WTC11 (cell line): ENCODE data around the gene EWSR1. TPM values are rescaled to one million over a fixed set of nuclear protein-coding genes. Genes with fewer than 3 reads are reported as not detected.

Source experiments
- ATAC-seq: fragments of 200-7000 bp; cut with Tn5 transposase; 2 replicates; pipeline ENCODE4 v1.10.0; 2021; ENCODE audit warnings: mild to moderate bottlenecking, moderate library complexity
- CTCF ChIA-PET: fragments of 300-600 bp; sonication (Branson Sonifier 250); formaldehyde crosslinking; loops from one replicate; lab custom pipeline; 2021; ENCODE audit warnings: antibody characterized with exemption; lab: Charles Lee
- POLR2A ChIA-PET: fragments of 350-600 bp; sonication (Branson Sonifier 250); formaldehyde crosslinking; loops from one replicate; lab custom pipeline; 2021; ENCODE audit warnings: antibody characterized with exemption; lab: Charles Lee
- DNase-seq: peaks from one replicate; pipeline ENCODE4 v3.0.0; 2021; ENCODE audit warnings: low spot score
- H3K27ac Mint-ChIP-seq: 2 replicates; pipeline ENCODE4 v1.8.0; 2021; ENCODE audit warnings: mixed read lengths
- H3K27me3 Mint-ChIP-seq: 2 replicates; pipeline ENCODE4 v1.8.0; 2021; ENCODE audit warnings: low read depth, mild to moderate bottlenecking, moderate library complexity, mixed read lengths
- H3K36me3 Mint-ChIP-seq: 2 replicates; pipeline ENCODE4 v1.8.0; 2021; ENCODE audit warnings: mixed read lengths
- H3K4me1 Mint-ChIP-seq: 2 replicates; pipeline ENCODE4 v1.8.0; 2022; ENCODE audit warnings: mixed read lengths
- H3K4me3 Mint-ChIP-seq: 2 replicates; pipeline ENCODE4 v1.8.0; 2021; ENCODE audit warnings: mild to moderate bottlenecking, moderate library complexity, mixed read lengths
- H3K9me3 Mint-ChIP-seq: 2 replicates; pipeline ENCODE4 v1.8.0; 2021; ENCODE audit warnings: mixed read lengths
- CREB1 ChIP-seq: sonication (generic); formaldehyde crosslinking; IDR thresholded peaks from 2 replicates; pipeline ENCODE4 v1.8.0; 2023; ENCODE audit warnings: mild to moderate bottlenecking, missing genetic modification reagents
- EMX1 ChIP-seq: fragments of 250-450 bp; sonication (Bioruptor Pico); IDR thresholded peaks from 2 replicates; pipeline ENCODE4 v1.8.0; 2021; ENCODE audit warnings: mild to moderate bottlenecking
- ETV6 ChIP-seq: sonication (generic); formaldehyde crosslinking; IDR thresholded peaks from 2 replicates; pipeline ENCODE4 v1.8.1; 2022; ENCODE audit warnings: mild to moderate bottlenecking, missing genetic modification reagents
- FOXJ3 ChIP-seq: sonication (generic); formaldehyde crosslinking; IDR thresholded peaks from 2 replicates; pipeline ENCODE4 v1.9.0; 2021; ENCODE audit warnings: missing genetic modification reagents, mild to moderate bottlenecking, borderline replicate concordance
- HMGA2 ChIP-seq: fragments of 250-450 bp; sonication (Bioruptor Pico); IDR thresholded peaks from 2 replicates; pipeline ENCODE4 v1.4.0; 2021; ENCODE audit warnings: mild to moderate bottlenecking, moderate library complexity
- MXD4 ChIP-seq: fragments of 250-450 bp; sonication (Bioruptor Pico); IDR thresholded peaks from 2 replicates; pipeline ENCODE4 v1.8.0; 2021; ENCODE audit warnings: mild to moderate bottlenecking, moderate library complexity, borderline replicate concordance
- MYBL2 ChIP-seq: sonication (generic); formaldehyde crosslinking; IDR thresholded peaks from 2 replicates; pipeline ENCODE4 v1.8.1; 2023; ENCODE audit warnings: mild to moderate bottlenecking, moderate library complexity, missing genetic modification reagents
- NFATC4 ChIP-seq: fragments of 250-450 bp; sonication (Bioruptor Pico); IDR thresholded peaks from 2 replicates; pipeline ENCODE4 v1.9.0; 2021; ENCODE audit warnings: mild to moderate bottlenecking
- NFYB ChIP-seq: sonication (generic); formaldehyde crosslinking; conservative IDR thresholded peaks from 2 replicates; pipeline ENCODE4 v1.8.0; 2022; ENCODE audit warnings: low read depth, missing genetic modification reagents
- NR3C1 ChIP-seq: sonication (generic); formaldehyde crosslinking; conservative IDR thresholded peaks from 2 replicates; pipeline ENCODE4 v1.8.1; 2023; ENCODE audit warnings: low read depth, mild to moderate bottlenecking, missing genetic modification reagents
- PRDM15 ChIP-seq: sonication (generic); formaldehyde crosslinking; IDR thresholded peaks from 2 replicates; pipeline ENCODE4 v1.8.0; 2022; ENCODE audit warnings: missing genetic modification reagents
- SMAD3 ChIP-seq: sonication (generic); formaldehyde crosslinking; IDR thresholded peaks from 2 replicates; pipeline ENCODE4 v1.8.0; 2022; ENCODE audit warnings: missing genetic modification reagents, mild to moderate bottlenecking, borderline replicate concordance
- SOX15 ChIP-seq: fragments of 250-450 bp; sonication (Bioruptor Pico); IDR thresholded peaks from 2 replicates; pipeline ENCODE4 v1.9.0; 2021; ENCODE audit warnings: mild to moderate bottlenecking
- TCF7 ChIP-seq: sonication (generic); formaldehyde crosslinking; IDR thresholded peaks from 2 replicates; pipeline ENCODE4 v1.8.0; 2022; ENCODE audit warnings: mild to moderate bottlenecking, low read depth, missing genetic modification reagents, moderate library complexity
- TEAD1 ChIP-seq: sonication (generic); formaldehyde crosslinking; IDR thresholded peaks from 2 replicates; pipeline ENCODE4 v1.8.0; 2022; ENCODE audit warnings: mild to moderate bottlenecking, missing genetic modification reagents
- TP53 ChIP-seq: sonication (generic); formaldehyde crosslinking; IDR thresholded peaks from 2 replicates; pipeline ENCODE4 v1.8.1; 2023; ENCODE audit warnings: mild to moderate bottlenecking, missing genetic modification reagents
- USF1 ChIP-seq: sonication (generic); formaldehyde crosslinking; IDR thresholded peaks from 2 replicates; pipeline ENCODE4 v1.8.0; 2022; ENCODE audit warnings: mild to moderate bottlenecking, missing genetic modification reagents
- ZMAT4 ChIP-seq: fragments of 250-450 bp; sonication (Bioruptor Pico); IDR thresholded peaks from 2 replicates; pipeline ENCODE4 v1.9.0; 2021; ENCODE audit warnings: mild to moderate bottlenecking
- ZNF138 ChIP-seq: sonication (generic); formaldehyde crosslinking; conservative IDR thresholded peaks from 2 replicates; pipeline ENCODE4 v1.8.1; 2022; ENCODE audit warnings: mild to moderate bottlenecking, moderate library complexity, missing genetic modification reagents
- ZNF423 ChIP-seq: fragments of 250-450 bp; sonication (Bioruptor Pico); IDR thresholded peaks from 2 replicates; pipeline ENCODE4 v2.1.2; 2022; ENCODE audit warnings: mild to moderate bottlenecking, moderate library complexity
- total RNA-seq: library from RNA; stranded (reverse); gene quantifications from 3 replicates; pipeline ENCODE4 v1.2.3, GENCODE V29; 2021
- TF ChIP-seq, protein P1 (sequence below): sonication (generic); formaldehyde crosslinking; IDR thresholded peaks from 2 replicates; pipeline ENCODE4 v1.8.1; 2022; ENCODE audit warnings: low read depth, mild to moderate bottlenecking, moderate library complexity, missing genetic modification reagents, borderline replicate concordance
- TF ChIP-seq, protein P2 (sequence below): sonication (generic); formaldehyde crosslinking; IDR thresholded peaks from 2 replicates; pipeline ENCODE4 v1.8.0; 2022; ENCODE audit warnings: mild to moderate bottlenecking, missing genetic modification reagents
- TF ChIP-seq, protein P3 (sequence below): sonication (generic); formaldehyde crosslinking; IDR thresholded peaks from 2 replicates; pipeline ENCODE4 v1.8.1; 2023; ENCODE audit warnings: mild to moderate bottlenecking, missing genetic modification reagents, moderate library complexity

Gene EWSR1
- total RNA-seq, 1 experiment from 2014 or later: 377 TPM

GRCh38 chr22:29224121-29224858 lies 43.8 kb upstream of the EWSR1 start:
- H3K27me3 Mint-ChIP-seq: peaks cover 3% of the 10 kb centered on the region; the same call in 1 of the 2 replicates
- no peak for DNase-seq
- no peaks in the 10 kb centered on the region for H3K36me3 Mint-ChIP-seq
- H3K27ac Mint-ChIP-seq: no peak overlapping the region
- peaks cover 12% of the 10 kb centered on the region for H3K4me1 Mint-ChIP-seq
- ChIA-PET CTCF (interaction anchor here (1.2 to 3.2 kb wide), 3 partner anchors 21 to 70 kb away, joined by 3 to 22 read pairs (median 3); no protein-coding TSS in a partner anchor), POLR2A (no interaction called here)
- ATAC-seq: no peak
- TF ChIP-seq SOX15 (CRISPR knock-in tag): no peak
- TF ChIP-seq PRDM15: no peak
- TF ChIP-seq, protein P1, sequence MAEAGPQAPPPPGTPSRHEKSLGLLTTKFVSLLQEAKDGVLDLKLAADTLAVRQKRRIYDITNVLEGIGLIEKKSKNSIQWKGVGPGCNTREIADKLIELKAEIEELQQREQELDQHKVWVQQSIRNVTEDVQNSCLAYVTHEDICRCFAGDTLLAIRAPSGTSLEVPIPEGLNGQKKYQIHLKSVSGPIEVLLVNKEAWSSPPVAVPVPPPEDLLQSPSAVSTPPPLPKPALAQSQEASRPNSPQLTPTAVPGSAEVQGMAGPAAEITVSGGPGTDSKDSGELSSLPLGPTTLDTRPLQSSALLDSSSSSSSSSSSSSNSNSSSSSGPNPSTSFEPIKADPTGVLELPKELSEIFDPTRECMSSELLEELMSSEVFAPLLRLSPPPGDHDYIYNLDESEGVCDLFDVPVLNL (CRISPR knock-in tag): no peak
- TF ChIP-seq MYBL2: no peak
- TF ChIP-seq ZNF138: no peak
- TF ChIP-seq HMGA2 (CRISPR knock-in tag): no peak
- TF ChIP-seq NFATC4: no peak
- no peak for TF ChIP-seq SMAD3 (CRISPR knock-in tag)
- no peak for TF ChIP-seq ETV6 (CRISPR knock-in tag)
- TF ChIP-seq, protein P2, sequence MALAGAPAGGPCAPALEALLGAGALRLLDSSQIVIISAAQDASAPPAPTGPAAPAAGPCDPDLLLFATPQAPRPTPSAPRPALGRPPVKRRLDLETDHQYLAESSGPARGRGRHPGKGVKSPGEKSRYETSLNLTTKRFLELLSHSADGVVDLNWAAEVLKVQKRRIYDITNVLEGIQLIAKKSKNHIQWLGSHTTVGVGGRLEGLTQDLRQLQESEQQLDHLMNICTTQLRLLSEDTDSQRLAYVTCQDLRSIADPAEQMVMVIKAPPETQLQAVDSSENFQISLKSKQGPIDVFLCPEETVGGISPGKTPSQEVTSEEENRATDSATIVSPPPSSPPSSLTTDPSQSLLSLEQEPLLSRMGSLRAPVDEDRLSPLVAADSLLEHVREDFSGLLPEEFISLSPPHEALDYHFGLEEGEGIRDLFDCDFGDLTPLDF (CRISPR knock-in tag): no peak
- no peak for TF ChIP-seq NR3C1
- TF ChIP-seq ZMAT4: no peak
- TF ChIP-seq CREB1 (CRISPR knock-in tag): no peak
- TF ChIP-seq TCF7 (CRISPR knock-in tag): no peak
- TF ChIP-seq EMX1 (CRISPR knock-in tag): no peak
- no peak overlapping the region for H3K4me3 Mint-ChIP-seq
- H3K9me3 Mint-ChIP-seq: no peaks in the 10 kb centered on the region

DNA sequence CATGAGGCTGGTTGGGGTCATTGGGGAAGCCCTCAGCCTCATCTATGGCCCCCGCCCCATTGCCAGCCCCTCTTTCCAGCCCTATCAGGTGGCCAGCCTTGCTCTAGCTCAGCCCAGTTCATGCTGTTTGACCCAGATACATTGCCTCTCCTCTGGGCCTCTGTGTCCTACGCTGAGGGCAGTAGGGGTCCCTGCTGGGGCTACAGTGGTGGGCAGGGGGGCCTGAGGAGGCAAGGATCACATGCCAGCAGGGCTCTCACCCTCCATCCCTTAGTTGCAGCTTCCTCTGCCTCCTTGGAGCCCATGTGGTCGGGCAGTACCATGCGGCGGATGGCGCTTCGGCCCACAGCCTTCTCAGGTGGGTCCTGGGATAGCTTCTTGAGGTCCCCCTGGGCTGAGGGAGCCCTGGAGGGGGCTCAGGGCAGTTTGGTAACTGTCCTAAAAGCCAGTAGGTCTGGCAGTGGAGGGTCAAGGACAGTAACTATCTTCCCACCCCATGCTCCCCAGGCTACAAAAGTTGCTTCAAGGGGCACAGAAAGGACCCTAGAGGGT lies 43.1 kb upstream of the EWSR1 start:
- ATAC-seq: no peak
- H3K4me3 Mint-ChIP-seq: no peak overlapping the region
- no peak overlapping the region for H3K27ac Mint-ChIP-seq
- H3K27me3 Mint-ChIP-seq: peaks cover 3% of the 10 kb centered on the region; the same call in 1 of the 2 replicates
- no peaks in the 10 kb centered on the region for H3K36me3 Mint-ChIP-seq
- CTCF ChIA-PET: interaction anchor here (3.2 kb wide), 1 partner anchor 21 kb away, joined by 22 read pairs; no protein-coding TSS in a partner anchor
- POLR2A ChIA-PET: no interaction called here
- H3K9me3 Mint-ChIP-seq: no peaks in the 10 kb centered on the region
- H3K4me1 Mint-ChIP-seq: peaks cover 9% of the 10 kb centered on the region
- no peak for TF ChIP-seq SOX15 (CRISPR knock-in tag)
- TF ChIP-seq NFYB (CRISPR knock-in tag): no peak
- no peak for TF ChIP-seq USF1 (CRISPR knock-in tag)
- no peak for TF ChIP-seq ZNF423 (CRISPR knock-in tag)
- TF ChIP-seq, protein P3, sequence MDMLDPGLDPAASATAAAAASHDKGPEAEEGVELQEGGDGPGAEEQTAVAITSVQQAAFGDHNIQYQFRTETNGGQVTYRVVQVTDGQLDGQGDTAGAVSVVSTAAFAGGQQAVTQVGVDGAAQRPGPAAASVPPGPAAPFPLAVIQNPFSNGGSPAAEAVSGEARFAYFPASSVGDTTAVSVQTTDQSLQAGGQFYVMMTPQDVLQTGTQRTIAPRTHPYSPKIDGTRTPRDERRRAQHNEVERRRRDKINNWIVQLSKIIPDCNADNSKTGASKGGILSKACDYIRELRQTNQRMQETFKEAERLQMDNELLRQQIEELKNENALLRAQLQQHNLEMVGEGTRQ (CRISPR knock-in tag): no peak
- TF ChIP-seq NFATC4: no peak
- no peak for TF ChIP-seq MXD4
- TF ChIP-seq FOXJ3 (CRISPR knock-in tag): no peak
- TF ChIP-seq TP53 (CRISPR knock-in tag): no peak
- no peak for TF ChIP-seq TEAD1
- DNase-seq: no peak
